Kidney capillary endothelial cell (primary cell): ENCODE results near the gene GMPR.
A peak's percentile ranks its signal among the peaks of the same experiment; 100 is the strongest.
"Not testable (repeated sequence)": the region's sequence is repeated elsewhere in the genome, so short reads cannot be mapped to it uniquely, and the experiment has no call there.

Source experiments
- DNase-seq: peaks from one replicate; pipeline ENCODE4 v3.0.0-alpha.2; 2018; ENCODE audit warnings: low spot score

GMPR gene

GRCh38 chr6:16225062-16225731, 13.2 kb upstream of the GMPR start:
- not testable (repeated sequence) for DNase-seq

- DNase-seq, result not testable (repeated sequence)
Measured at GRCh38 chr6:16226117-16227047, 12.0 kb upstream of the GMPR start.

- DNase-seq, result no peak
Measured at GRCh38 chr6:16227048-16227562, 11.3 kb upstream of the GMPR start.

GRCh38 chr6:16227605-16228004, 10.8 kb upstream of the GMPR start:
- DNase-seq, result no peak

- DNase-seq, result no peak
Measured at GRCh38 chr6:16228043-16228442, 10.3 kb upstream of the GMPR start.

GRCh38 chr6:16228709-16229665, 9.4 kb upstream of the GMPR start:
- no peak for DNase-seq

GRCh38 chr6:16229700-16230099, 8.7 kb upstream of the GMPR start:
- DNase-seq, result no peak

GRCh38 chr6:16230953-16231352, 7.4 kb upstream of the GMPR start:
- DNase-seq, result no peak

GRCh38 chr6:16232086-16232485, 6.3 kb upstream of the GMPR start:
- DNase-seq, result no peak

GRCh38 chr6:16236009-16236501, 2.3 kb upstream of the GMPR start:
- DNase-seq, result no peak

GRCh38 chr6:16236631-16237199, 1.7 kb upstream of the GMPR start:
- DNase-seq, result peak; percentile 26

GRCh38 chr6:16237242-16237641, 1.1 kb upstream of the GMPR start:
- no peak for DNase-seq

- DNase-seq, result peak; percentile 46
Measured at GRCh38 chr6:16238963-16239797, 793 bp downstream of the GMPR start.

- no peak for DNase-seq
Measured at GRCh38 chr6:16239798-16240123, 1.4 kb downstream of the GMPR start.

GRCh38 chr6:16240589-16241320, 2.4 kb downstream of the GMPR start:
- DNase-seq, result no peak

- no peak for DNase-seq
Measured at GRCh38 chr6:16241321-16241689, 2.9 kb downstream of the GMPR start.

- no peak for DNase-seq
Measured at GRCh38 chr6:16243055-16243454, 4.7 kb downstream of the GMPR start.

- DNase-seq, result no peak
Measured at GRCh38 chr6:16243664-16244063, 5.3 kb downstream of the GMPR start.

GRCh38 chr6:16244446-16244845, 6.1 kb downstream of the GMPR start:
- DNase-seq, result no peak

- DNase-seq, result no peak
Measured at GRCh38 chr6:16244869-16245451, 6.6 kb downstream of the GMPR start.
